Fibroblast of lung (primary cell): ENCODE results near the gene COL11A2.

Source experiments
- EZH2 ChIP-seq: IDR thresholded peaks from 2 replicates; pipeline ENCODE4 v1.5.1; 2012; ENCODE audit warnings: low read length, control low read depth, mild to moderate bottlenecking; ENCODE audit errors: missing control alignments
- TF ChIP-seq, protein P1 (sequence below), 2 donors: IDR thresholded peaks in 1 of 2; conservative IDR thresholded peaks in 1 of 2; 1 replicate in 1 of 2; 2 replicates in 1 of 2; pipeline ENCODE4 v1.5.1; 2011 to 2012; ENCODE audit warnings: low read length in 2 of 2, control low read depth in 1 of 2, inconsistent platforms in 1 of 2, low read depth in 1 of 2, mild to moderate bottlenecking in 1 of 2

DNA sequence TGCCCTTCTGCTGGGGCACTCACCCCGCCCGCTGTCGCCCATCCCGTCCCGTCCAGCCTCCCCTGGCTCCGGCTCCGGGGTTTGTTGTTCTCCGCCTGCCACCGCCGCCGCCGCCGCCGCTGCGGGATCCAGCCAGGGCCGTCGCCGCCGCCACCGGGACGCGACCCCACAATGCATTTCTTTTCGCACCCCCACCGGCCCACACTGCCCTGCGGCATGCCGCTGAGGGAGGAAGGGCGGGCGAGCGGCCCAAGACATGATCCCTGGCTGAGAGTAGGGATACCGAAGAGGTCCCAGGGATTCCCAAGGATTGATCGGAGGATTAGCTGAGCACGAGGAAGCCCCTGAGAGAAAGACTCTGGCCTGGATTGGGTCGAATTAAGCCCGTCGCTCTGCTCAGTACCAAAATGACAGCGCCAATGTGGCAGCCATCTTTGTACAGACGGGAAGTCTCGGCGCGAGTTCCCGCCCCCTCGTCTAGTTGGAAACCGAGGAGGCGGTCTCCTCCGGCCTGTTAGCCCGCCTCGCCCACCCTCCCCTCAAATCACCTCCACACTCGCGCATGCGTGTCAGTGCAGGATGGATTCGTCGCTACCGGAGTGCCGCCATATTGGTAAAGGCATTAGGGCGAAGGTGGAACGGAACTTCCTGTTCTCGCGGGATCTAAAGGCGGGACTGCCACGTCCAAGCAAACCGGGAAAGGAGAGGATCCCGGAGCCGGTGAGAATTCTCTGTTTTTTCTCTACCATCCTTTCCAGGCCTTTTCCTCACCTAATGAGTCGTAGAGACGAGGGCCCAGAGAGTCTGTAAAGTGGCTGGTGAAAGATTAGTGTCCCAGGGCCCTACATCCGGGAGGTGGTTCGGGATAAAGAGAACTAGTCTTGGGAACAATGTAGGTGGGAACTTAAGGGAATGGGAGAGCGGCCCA, 8.2 kb upstream of the COL11A2 start, which contains the start of the genes RXRB and SLC39A7:
- TF ChIP-seq, protein P1, sequence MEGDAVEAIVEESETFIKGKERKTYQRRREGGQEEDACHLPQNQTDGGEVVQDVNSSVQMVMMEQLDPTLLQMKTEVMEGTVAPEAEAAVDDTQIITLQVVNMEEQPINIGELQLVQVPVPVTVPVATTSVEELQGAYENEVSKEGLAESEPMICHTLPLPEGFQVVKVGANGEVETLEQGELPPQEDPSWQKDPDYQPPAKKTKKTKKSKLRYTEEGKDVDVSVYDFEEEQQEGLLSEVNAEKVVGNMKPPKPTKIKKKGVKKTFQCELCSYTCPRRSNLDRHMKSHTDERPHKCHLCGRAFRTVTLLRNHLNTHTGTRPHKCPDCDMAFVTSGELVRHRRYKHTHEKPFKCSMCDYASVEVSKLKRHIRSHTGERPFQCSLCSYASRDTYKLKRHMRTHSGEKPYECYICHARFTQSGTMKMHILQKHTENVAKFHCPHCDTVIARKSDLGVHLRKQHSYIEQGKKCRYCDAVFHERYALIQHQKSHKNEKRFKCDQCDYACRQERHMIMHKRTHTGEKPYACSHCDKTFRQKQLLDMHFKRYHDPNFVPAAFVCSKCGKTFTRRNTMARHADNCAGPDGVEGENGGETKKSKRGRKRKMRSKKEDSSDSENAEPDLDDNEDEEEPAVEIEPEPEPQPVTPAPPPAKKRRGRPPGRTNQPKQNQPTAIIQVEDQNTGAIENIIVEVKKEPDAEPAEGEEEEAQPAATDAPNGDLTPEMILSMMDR (conservative IDR thresholded peaks at IDR 0.05 in 1 of 2, IDR thresholded peaks at IDR 0.05 in 1 of 2; ENCODE audit: low read depth in 1 of 2, low read length in 2 of 2), result no peak
- TF ChIP-seq EZH2, result no peak
